Upper lobe of left lung (tissue), 6 donors: ENCODE data around the gene NUP58. TPM values are rescaled to one million over a fixed set of nuclear protein-coding genes. Genes with fewer than 3 reads are reported as not detected.
A peak's percentile ranks its signal among the peaks of the same experiment; 100 is the strongest.

Experiments used
- ATAC-seq, 2 donors: fragments of 200-7000 bp; cut with Tn5 transposase; one replicate each; pipeline ENCODE4 v1.9.1; 2022; ENCODE audit warnings: mild to moderate bottlenecking in 2 of 2, moderate library complexity in 2 of 2; ENCODE audit not compliant: low FRiP score in 2 of 2
- DNase-seq, 2 donors: peaks; one replicate each; pipeline ENCODE4 v3.0.0-alpha.2; 2019 to 2020
- H3K27ac ChIP-seq, 4 donors: fragments of 200-600 bp; sonication (generic); one replicate each; pipeline ENCODE4 v1.5.1; 2016 to 2019
- H3K27me3 ChIP-seq, 4 donors: fragments of 200-600 bp; sonication (generic); one replicate each; pipeline ENCODE4 v1.5.1; 2017 to 2019
- H3K36me3 ChIP-seq, 4 donors: fragments of 200-600 bp; sonication (generic); one replicate each; pipeline ENCODE4 v1.5.1; 2016 to 2019
- H3K4me1 ChIP-seq, 4 donors: fragments of 200-600 bp; sonication (generic); one replicate each; pipeline ENCODE4 v1.5.1; 2018 to 2019
- H3K4me3 ChIP-seq, 4 donors: fragments of 200-600 bp; sonication (generic); one replicate each; pipeline ENCODE4 v1.5.1; 2017 to 2019; ENCODE audit warnings: mild to moderate bottlenecking in 2 of 4, moderate library complexity in 1 of 4
- H3K9me3 ChIP-seq, 4 donors: fragments of 200-600 bp; sonication (generic); one replicate each; pipeline ENCODE4 v1.5.1; 2018 to 2019
- CTCF ChIP-seq, 6 experiments: fragments of 450-650 bp in 4 of 6; fragments of 200-600 bp in 2 of 6; sonication (generic) in 2 of 6; IDR thresholded peaks; one replicate each; pipeline ENCODE4 v1.5.1; 2016 to 2019; ENCODE audit warnings: antibody characterized with exemption in 6 of 6
- EP300 ChIP-seq, 4 donors: sonication (generic); formaldehyde crosslinking; IDR thresholded peaks; one replicate each; pipeline ENCODE4 v1.5.1; 2017; ENCODE audit warnings: antibody characterized with exemption in 4 of 4, control low read depth in 2 of 4
- POLR2A ChIP-seq, 4 donors: fragments of 450-650 bp; IDR thresholded peaks; one replicate each; pipeline ENCODE4 v1.5.1; 2016 to 2017; ENCODE audit warnings: antibody characterized with exemption in 4 of 4, mild to moderate bottlenecking in 2 of 4
- POLR2AphosphoS5 ChIP-seq, 2 donors: sonication (generic); formaldehyde crosslinking; IDR thresholded peaks; one replicate each; pipeline ENCODE4 v1.5.1; 2017; ENCODE audit warnings: antibody characterized with exemption in 2 of 2
- WGBS, 2 donors: methylation state at CpG; one replicate each; pipeline ENCODE4 v1.1.5; 2017 to 2018; 5-methylcytosine and 5-hydroxymethylcytosine counted together
- total RNA-seq, 6 donors: library from RNA; depleted of rRNA in 4 of 6; stranded (reverse); fragments of >200 nt in 4 of 6; gene quantifications; one replicate each; pipeline versions ENCODE4 v1.1.0 to v1.2.1, GENCODE V29; 2016 to 2021
- donor health status: DM: no; HTN: no; CAD: no; lungs with moderate emphysema.
- donor health status: DM: no; HTN: yes; CAD: no; lungs with severe emphysema.

NUP58 gene
- total RNA-seq, 6 donors from 2014 or later, result 68.2 to 157 (median 85.6) TPM

DNA sequence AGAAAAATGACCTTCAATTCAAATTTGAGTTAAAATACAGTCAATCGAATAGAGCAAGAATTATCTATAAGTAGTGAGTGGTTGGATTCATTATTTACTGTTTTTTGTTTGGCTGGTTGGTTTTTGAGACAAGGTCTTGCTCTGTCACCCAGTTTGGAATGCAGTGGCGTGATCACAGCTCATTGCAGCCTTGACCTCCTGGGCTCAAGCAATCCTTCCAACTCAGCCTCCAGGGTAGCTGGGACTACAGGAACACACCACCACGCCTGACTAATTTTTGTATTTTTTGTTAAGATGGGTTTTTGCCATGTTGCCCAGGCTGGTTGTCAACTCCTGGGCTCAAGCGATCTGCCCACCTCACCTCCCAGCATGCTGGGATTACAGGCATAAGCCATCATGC lies 39.2 kb upstream of the NUP58 start:
- H3K36me3 ChIP-seq, result peaks cover 9 to 94% (median 41%) of the 10 kb centered on the region in 4 donors

GRCh38 chr13:25266706-25267105 lies 34.7 kb upstream of the NUP58 start:
- WGBS, 2 donors, result 75 to 93% methylated on average over 5 of the region's 5 CpGs
- H3K27me3 ChIP-seq, result no peaks in the 10 kb centered on the region
- no peak for ATAC-seq
- H3K27ac ChIP-seq, result no peak overlapping the region
- H3K9me3 ChIP-seq, result no peaks in the 10 kb centered on the region
- no peaks in the 10 kb centered on the region for H3K4me1 ChIP-seq
- no peak for TF ChIP-seq POLR2AphosphoS5 (IDR thresholded peaks at IDR 0.05)
- TF ChIP-seq CTCF (IDR thresholded peaks at IDR 0.05), result no peak
- peaks cover 4 to 59% (median 36%) of the 10 kb centered on the region in 4 donors for H3K36me3 ChIP-seq
- DNase-seq, result no peak
- no peak overlapping the region for H3K4me3 ChIP-seq

More for the DNA sequence above, 39.2 kb upstream of the NUP58 start:
- 92 to 95% methylated on average over 4 of the region's 4 CpGs for whole genome bisulfite sequencing, 2 donors
- no peak overlapping the region for H3K27ac ChIP-seq
- TF ChIP-seq EP300 (IDR thresholded peaks at IDR 0.05) (no peak), POLR2AphosphoS5 (IDR thresholded peaks at IDR 0.05) (no peak), POLR2A (IDR thresholded peaks at IDR 0.05) (no peak), CTCF (IDR thresholded peaks at IDR 0.05) (no peak)
- DNase-seq (no peak), ATAC-seq (no peak)
- H3K4me1 ChIP-seq, result no peaks in the 10 kb centered on the region
- no peaks in the 10 kb centered on the region for H3K9me3 ChIP-seq
- no peaks in the 10 kb centered on the region for H3K27me3 ChIP-seq
- no peak overlapping the region for H3K4me3 ChIP-seq

DNA sequence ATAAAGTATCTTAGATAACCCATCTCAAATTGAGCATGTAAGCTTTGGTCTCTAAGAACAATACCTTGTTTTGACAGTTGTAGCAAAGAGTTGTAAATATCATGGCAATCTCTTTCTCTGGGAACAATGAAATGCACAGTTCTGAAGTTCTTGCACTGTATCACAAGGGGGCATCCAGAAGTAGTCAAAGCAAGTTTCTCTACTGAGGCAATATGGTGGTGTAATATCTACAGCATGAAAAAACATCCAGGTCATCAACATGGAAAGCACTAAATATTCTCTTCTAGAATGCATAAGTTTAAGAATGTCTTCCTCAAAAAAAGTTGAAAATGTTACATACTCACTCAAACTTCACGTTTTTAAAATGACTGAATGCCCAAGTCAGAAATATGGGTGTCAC lies 33.7 kb upstream of the NUP58 start:
- DNase-seq (no peak), ATAC-seq (no peak)
- Histone ChIP-seq H3K27me3 (no peaks in the 10 kb centered on the region), H3K4me3 (no peak overlapping the region), H3K4me1 (no peaks in the 10 kb centered on the region), H3K27ac (no peak overlapping the region), H3K9me3 (no peaks in the 10 kb centered on the region), H3K36me3 (peaks cover 0 to 55% (median 37%) of the 10 kb centered on the region in 4 donors)
- TF ChIP-seq POLR2AphosphoS5 (IDR thresholded peaks at IDR 0.05), result no peak
- TF ChIP-seq POLR2A (IDR thresholded peaks at IDR 0.05), result no peak
- peak in 3 of 6 experiments; percentile 11 to 37 (median 21) for TF ChIP-seq CTCF (IDR thresholded peaks at IDR 0.05)
- 67 to 100% methylated on average over 1 of the region's 1 CpG for WGBS, 2 donors

GRCh38 chr13:25268561-25268960 lies 32.9 kb upstream of the NUP58 start:
- no peak overlapping the region for H3K4me3 ChIP-seq
- no peaks in the 10 kb centered on the region for H3K4me1 ChIP-seq
- no peak overlapping the region for H3K27ac ChIP-seq
- 98 to 100% methylated on average over 3 to 5 of the region's 6 CpGs for WGBS, 2 donors
- no peaks in the 10 kb centered on the region for H3K9me3 ChIP-seq
- DNase-seq (peak in 1 of 2 donors; percentile 52), ATAC-seq (no peak)
- peaks cover 0 to 54% (median 32%) of the 10 kb centered on the region in 4 donors for H3K36me3 ChIP-seq
- no peak for TF ChIP-seq CTCF (IDR thresholded peaks at IDR 0.05)
- TF ChIP-seq POLR2AphosphoS5 (IDR thresholded peaks at IDR 0.05), result no peak
- no peak for TF ChIP-seq POLR2A (IDR thresholded peaks at IDR 0.05)
- TF ChIP-seq EP300 (IDR thresholded peaks at IDR 0.05), result no peak
- H3K27me3 ChIP-seq, result no peaks in the 10 kb centered on the region

DNA sequence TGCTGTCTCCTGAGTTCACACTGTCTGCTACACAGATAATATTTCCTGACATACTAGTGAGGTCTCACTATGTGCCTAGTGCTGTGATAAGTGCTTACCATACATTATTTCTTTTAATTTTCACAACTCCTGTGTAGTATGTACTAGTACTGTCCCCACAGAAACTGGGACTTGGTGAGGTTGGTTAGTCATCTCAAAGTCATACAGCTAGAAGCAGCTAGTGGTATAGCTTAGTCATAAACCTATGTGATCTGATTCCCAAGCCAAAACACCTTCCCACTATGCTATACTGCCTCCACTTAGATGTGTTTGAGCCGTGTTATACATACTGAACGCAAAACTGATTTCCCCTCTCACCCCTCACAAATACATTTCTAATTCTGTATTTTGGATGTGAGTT lies 24.7 kb upstream of the NUP58 start:
- TF ChIP-seq POLR2AphosphoS5 (IDR thresholded peaks at IDR 0.05) (no peak), EP300 (IDR thresholded peaks at IDR 0.05) (no peak), CTCF (IDR thresholded peaks at IDR 0.05) (no peak), POLR2A (IDR thresholded peaks at IDR 0.05) (no peak)
- Histone ChIP-seq H3K4me1 (peaks cover 0 to 5% (median 4%) of the 10 kb centered on the region in 4 donors), H3K27me3 (no peaks in the 10 kb centered on the region), H3K9me3 (no peaks in the 10 kb centered on the region), H3K4me3 (no peak overlapping the region), H3K27ac (no peak overlapping the region), H3K36me3 (peaks cover 0 to 17% (median 5%) of the 10 kb centered on the region in 4 donors)
- no peak for ATAC-seq
- no peak for DNase-seq
- 89 to 100% methylated on average over 2 of the region's 2 CpGs for WGBS, 2 donors
